CD8-positive, alpha-beta memory T cell (primary cell): Measurements from ENCODE around the gene KDM4C. TPM values are rescaled to one million over a fixed set of nuclear protein-coding genes. Genes with fewer than 3 reads are reported as not detected.

ENCODE experiments used
- CTCF ChIA-PET: fragments of 350-600 bp; sonication (Branson Sonifier 250); formaldehyde crosslinking; loops from one replicate; lab custom pipeline; 2021; ENCODE audit warnings: antibody characterized with exemption; lab: Charles Lee
- POLR2A ChIA-PET: fragments of 350-600 bp; sonication (Branson Sonifier 250); formaldehyde crosslinking; loops from one replicate; lab custom pipeline; 2021; ENCODE audit warnings: antibody characterized with exemption; lab: Charles Lee
- DNase-seq, 5 donors: peaks; one replicate each; pipeline versions ENCODE4 v3.0.0 to v3.0.0-alpha.2; 2020 to 2022; ENCODE audit warnings: mixed read lengths in 1 of 5
- H3K27ac ChIP-seq: one replicate; pipeline ENCODE4 v1.7.0; 2013; ENCODE audit warnings: low read depth, mild to moderate bottlenecking, low read length, moderate library complexity
- H3K27me3 ChIP-seq: 2 replicates; pipeline ENCODE4 v1.7.0; 2013; ENCODE audit warnings: low read length, mild to moderate bottlenecking; ENCODE audit not compliant: insufficient read depth, poor library complexity, severe bottlenecking
- H3K36me3 ChIP-seq: 2 replicates; pipeline ENCODE4 v1.7.0; 2013; ENCODE audit warnings: mild to moderate bottlenecking, low read length, moderate library complexity; ENCODE audit not compliant: insufficient read depth
- H3K4me1 ChIP-seq: 2 replicates; pipeline ENCODE4 v1.7.0; 2013; ENCODE audit warnings: mild to moderate bottlenecking, low read length, moderate library complexity; ENCODE audit not compliant: insufficient read depth
- H3K4me3 ChIP-seq: 2 replicates; pipeline ENCODE4 v1.7.0; 2013; ENCODE audit warnings: mild to moderate bottlenecking, low read length
- H3K9me3 ChIP-seq: 2 replicates; pipeline ENCODE4 v1.7.0; 2013; ENCODE audit warnings: mild to moderate bottlenecking, low read length
- H3K27ac Mint-ChIP-seq, 8 donors: one replicate each; pipeline ENCODE4 v1.8.0; 2020 to 2021; ENCODE audit warnings: mixed read lengths in 8 of 8, mild to moderate bottlenecking in 6 of 8, inconsistent platforms in 3 of 8, moderate library complexity in 3 of 8
- H3K27me3 Mint-ChIP-seq, 2 donors: one replicate each; pipeline ENCODE4 v1.8.0; 2020 to 2021; ENCODE audit warnings: mixed read lengths in 2 of 2, mild to moderate bottlenecking in 1 of 2, moderate library complexity in 1 of 2
- H3K36me3 Mint-ChIP-seq, 3 donors: one replicate each; pipeline ENCODE4 v1.8.0; 2020 to 2021; ENCODE audit warnings: mixed read lengths in 3 of 3, inconsistent platforms in 1 of 3, mild to moderate bottlenecking in 1 of 3
- H3K4me1 Mint-ChIP-seq, 3 donors: one replicate each; pipeline ENCODE4 v1.8.0; 2020 to 2021; ENCODE audit warnings: mixed read lengths in 3 of 3, inconsistent platforms in 1 of 3, mild to moderate bottlenecking in 1 of 3
- H3K4me3 Mint-ChIP-seq, 7 donors: one replicate each; pipeline ENCODE4 v1.8.0; 2020 to 2021; ENCODE audit warnings: mixed read lengths in 7 of 7, mild to moderate bottlenecking in 6 of 7, moderate library complexity in 4 of 7, inconsistent platforms in 2 of 7
- H3K9me3 Mint-ChIP-seq, 5 donors: one replicate each; pipeline ENCODE4 v1.8.0; 2020 to 2022; ENCODE audit warnings: mixed read lengths in 5 of 5, mild to moderate bottlenecking in 3 of 5, moderate library complexity in 2 of 5, inconsistent platforms in 1 of 5
- polyA plus RNA-seq: library from polyadenylated mRNA; unstranded; fragments of 300-500 nt; fragmentation: Illumina TruSeq; gene quantifications from one replicate; pipeline ENCODE4 v1.2.3, GENCODE V29; 2021
- total RNA-seq, 2 experiments: library from RNA; stranded (reverse); gene quantifications; one replicate each; pipeline ENCODE4 v1.2.3, GENCODE V29; 2021

KDM4C gene
- total and polyA plus RNA-seq, 3 experiments from 2014 or later = 25.9 to 31.9 (median 26.8) TPM

GRCh38 chr9:7145361-7146069 is 387.7 kb downstream of the KDM4C start:
- ChIA-PET CTCF (no interaction called here), POLR2A (no interaction called here)
- no peaks in the 10 kb centered on the region for H3K9me3 ChIP-seq
- H3K4me1 ChIP-seq = peaks cover 21% of the 10 kb centered on the region
- H3K36me3 ChIP-seq = no peaks in the 10 kb centered on the region
- no peaks in the 10 kb centered on the region for H3K27me3 ChIP-seq
- no peak for DNase-seq
- Mint-ChIP-seq H3K27me3 (no peaks in the 10 kb centered on the region), H3K27ac (peak overlapping the region in 3 of 8 donors; percentile 47 to 78 (median 60)), H3K36me3 (peaks cover 13 to 62% (median 13%) of the 10 kb centered on the region in 3 donors), H3K4me1 (peaks cover 25 to 41% (median 34%) of the 10 kb centered on the region in 3 donors), H3K9me3 (no peaks in the 10 kb centered on the region), H3K4me3 (no peak overlapping the region)
- no peak overlapping the region for H3K4me3 ChIP-seq
- no peak overlapping the region for H3K27ac ChIP-seq

DNA sequence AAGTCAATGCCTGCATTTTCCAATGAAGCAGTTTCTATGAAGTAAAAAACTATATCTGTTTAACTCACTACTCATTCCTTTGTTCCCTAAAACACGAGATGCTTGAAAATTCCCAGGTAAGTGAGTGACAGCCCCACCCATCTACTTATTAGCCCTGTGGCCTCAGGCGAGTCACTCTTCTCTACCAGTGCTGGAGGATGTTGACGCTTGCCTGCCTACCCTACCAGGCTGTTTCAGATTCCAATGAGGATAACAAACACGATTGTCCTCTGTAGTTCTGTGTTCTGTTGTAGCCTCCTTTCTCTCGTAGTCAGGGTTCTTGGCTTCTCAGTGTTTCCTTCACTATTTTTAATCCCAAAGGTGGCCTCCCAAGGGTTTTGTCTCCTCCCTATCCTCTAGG is 388.8 kb downstream of the KDM4C start:
- H3K27me3 ChIP-seq = no peaks in the 10 kb centered on the region
- CTCF ChIA-PET = no interaction called here

DNA sequence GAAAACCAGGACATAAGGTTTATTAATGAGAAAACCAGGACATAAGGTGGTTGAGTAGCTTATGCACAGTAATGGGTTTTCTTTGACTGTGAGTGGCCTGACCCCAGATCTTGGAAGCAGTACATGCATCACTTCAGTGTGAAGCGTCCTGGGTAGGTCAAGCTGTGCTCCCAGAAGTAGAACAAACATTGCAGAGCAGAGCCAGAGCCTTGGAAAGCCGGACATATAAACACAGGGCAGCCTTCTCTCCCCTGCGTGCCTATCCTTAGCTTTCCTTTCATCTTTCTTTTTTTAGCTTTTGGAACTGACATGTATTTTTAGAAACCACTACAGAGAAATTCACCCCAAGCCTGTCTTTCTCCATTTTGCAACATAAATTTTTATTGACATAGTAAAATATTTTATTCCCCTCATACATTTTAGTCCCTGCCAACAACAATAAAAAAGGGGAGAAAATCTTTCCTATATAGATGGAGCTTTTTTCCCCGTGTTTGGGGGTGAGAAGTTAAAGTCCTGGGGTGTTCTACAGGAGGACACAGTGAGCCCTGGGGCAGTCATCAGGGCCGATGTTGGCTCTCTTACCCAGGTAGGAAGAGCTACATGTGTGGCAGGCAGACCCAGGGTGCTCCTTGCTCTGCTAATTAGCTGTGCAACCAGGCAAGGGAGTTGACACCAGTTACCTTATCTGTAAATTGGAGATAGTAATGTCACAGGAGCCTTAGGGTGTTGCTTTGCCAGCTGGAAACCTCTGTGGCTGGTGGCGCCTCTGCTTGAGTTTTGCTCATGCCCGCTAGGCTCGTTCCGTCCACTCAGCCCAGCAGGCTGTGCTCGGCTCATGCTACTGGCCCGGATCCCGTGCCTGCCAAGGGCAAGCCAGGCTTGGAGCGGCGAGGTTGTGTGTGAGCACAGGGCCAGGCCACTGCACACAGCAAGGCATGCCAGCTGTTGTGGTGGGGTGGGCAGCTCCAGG is 389.6 kb downstream of the KDM4C start:
- H3K36me3 ChIP-seq = no peaks in the 10 kb centered on the region
- H3K9me3 ChIP-seq = no peaks in the 10 kb centered on the region
- Mint-ChIP-seq H3K36me3 (peaks cover 7 to 59% (median 8%) of the 10 kb centered on the region in 3 donors), H3K27ac (peak overlapping the region in 2 of 8 donors; percentile 12 to 54), H3K4me3 (no peak overlapping the region), H3K27me3 (no peaks in the 10 kb centered on the region), H3K9me3 (no peaks in the 10 kb centered on the region), H3K4me1 (peaks cover 31 to 51% (median 39%) of the 10 kb centered on the region in 3 donors)
- H3K4me3 ChIP-seq = no peak overlapping the region
- no peak overlapping the region for H3K27ac ChIP-seq
- no peaks in the 10 kb centered on the region for H3K27me3 ChIP-seq
- POLR2A ChIA-PET = no interaction called here
- CTCF ChIA-PET = no interaction called here
- H3K4me1 ChIP-seq = peaks cover 27% of the 10 kb centered on the region
- no peak for DNase-seq

More for the DNA sequence above, 388.8 kb downstream of the KDM4C start:
- no peaks in the 10 kb centered on the region for H3K9me3 ChIP-seq
- Mint-ChIP-seq H3K27me3 (no peaks in the 10 kb centered on the region), H3K4me3 (no peak overlapping the region), H3K27ac (peak overlapping the region in 1 of 8 donors; percentile 26), H3K9me3 (no peaks in the 10 kb centered on the region), H3K36me3 (peaks cover 8 to 60% (median 13%) of the 10 kb centered on the region in 3 donors), H3K4me1 (peaks cover 29 to 49% (median 40%) of the 10 kb centered on the region in 3 donors)
- no peak overlapping the region for H3K27ac ChIP-seq
- POLR2A ChIA-PET = no interaction called here
- H3K4me3 ChIP-seq = no peak overlapping the region
- H3K36me3 ChIP-seq = no peaks in the 10 kb centered on the region
- no peak for DNase-seq
- H3K4me1 ChIP-seq = peaks cover 27% of the 10 kb centered on the region

DNA sequence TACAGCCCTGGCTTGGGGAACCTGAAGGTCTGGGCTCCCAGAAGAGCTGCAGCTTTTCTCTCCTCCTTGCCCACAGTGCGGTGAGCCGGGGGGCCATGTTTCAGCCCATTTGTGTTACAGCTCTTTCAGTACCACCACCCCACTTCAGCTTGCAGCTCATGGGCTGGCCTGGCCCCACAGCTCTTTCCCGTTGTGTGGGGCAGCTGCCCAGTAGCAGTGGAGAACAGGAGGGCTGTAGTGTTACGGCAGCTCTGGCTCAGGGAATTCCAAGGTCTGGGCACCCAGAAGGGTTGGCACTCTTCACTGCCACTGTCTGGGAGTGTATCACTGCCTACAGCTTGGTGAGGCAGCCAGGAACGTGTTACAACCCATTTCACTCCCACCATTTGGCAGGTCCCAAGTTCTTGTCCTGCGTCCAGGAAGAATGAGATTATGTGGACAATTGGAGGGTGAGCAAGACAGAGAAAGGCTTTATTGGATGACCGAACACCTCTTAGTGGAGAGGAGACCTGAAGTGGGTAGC is 390.5 kb downstream of the KDM4C start:
- Histone ChIP-seq H3K27ac (no peak overlapping the region), H3K36me3 (no peaks in the 10 kb centered on the region), H3K27me3 (no peaks in the 10 kb centered on the region), H3K4me3 (no peak overlapping the region), H3K4me1 (peaks cover 27% of the 10 kb centered on the region), H3K9me3 (no peaks in the 10 kb centered on the region)
- Mint-ChIP-seq H3K4me1 (peaks cover 32 to 51% (median 42%) of the 10 kb centered on the region in 3 donors), H3K4me3 (no peak overlapping the region), H3K36me3 (peaks cover 11 to 57% (median 14%) of the 10 kb centered on the region in 3 donors), H3K27ac (peak overlapping the region in 1 of 8 donors; percentile 17), H3K9me3 (no peaks in the 10 kb centered on the region), H3K27me3 (no peaks in the 10 kb centered on the region)
- ChIA-PET CTCF (no interaction called here), POLR2A (no interaction called here)
- no peak for DNase-seq

DNA sequence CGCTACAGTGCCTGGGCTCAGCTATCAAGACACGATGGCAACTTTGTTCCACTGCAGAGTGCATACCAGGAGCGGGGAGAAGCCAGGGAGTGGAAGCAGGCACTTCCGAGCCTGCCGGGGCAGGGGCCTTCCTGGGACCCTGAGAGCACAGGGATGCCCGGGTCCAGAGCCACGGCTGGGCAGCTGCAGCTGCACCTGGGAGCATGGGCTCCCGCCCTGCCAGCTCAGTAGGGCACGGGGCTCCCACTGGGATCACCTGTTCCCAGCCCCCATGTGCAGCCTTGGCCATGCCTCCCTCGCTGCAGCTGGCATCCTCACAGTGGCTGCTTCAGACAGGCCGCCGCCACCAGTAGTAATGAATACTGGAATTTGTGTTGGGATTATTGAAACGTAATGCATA is 391.5 kb downstream of the KDM4C start:
- H3K27me3 Mint-ChIP-seq = no peaks in the 10 kb centered on the region
- POLR2A ChIA-PET = no interaction called here

DNA sequence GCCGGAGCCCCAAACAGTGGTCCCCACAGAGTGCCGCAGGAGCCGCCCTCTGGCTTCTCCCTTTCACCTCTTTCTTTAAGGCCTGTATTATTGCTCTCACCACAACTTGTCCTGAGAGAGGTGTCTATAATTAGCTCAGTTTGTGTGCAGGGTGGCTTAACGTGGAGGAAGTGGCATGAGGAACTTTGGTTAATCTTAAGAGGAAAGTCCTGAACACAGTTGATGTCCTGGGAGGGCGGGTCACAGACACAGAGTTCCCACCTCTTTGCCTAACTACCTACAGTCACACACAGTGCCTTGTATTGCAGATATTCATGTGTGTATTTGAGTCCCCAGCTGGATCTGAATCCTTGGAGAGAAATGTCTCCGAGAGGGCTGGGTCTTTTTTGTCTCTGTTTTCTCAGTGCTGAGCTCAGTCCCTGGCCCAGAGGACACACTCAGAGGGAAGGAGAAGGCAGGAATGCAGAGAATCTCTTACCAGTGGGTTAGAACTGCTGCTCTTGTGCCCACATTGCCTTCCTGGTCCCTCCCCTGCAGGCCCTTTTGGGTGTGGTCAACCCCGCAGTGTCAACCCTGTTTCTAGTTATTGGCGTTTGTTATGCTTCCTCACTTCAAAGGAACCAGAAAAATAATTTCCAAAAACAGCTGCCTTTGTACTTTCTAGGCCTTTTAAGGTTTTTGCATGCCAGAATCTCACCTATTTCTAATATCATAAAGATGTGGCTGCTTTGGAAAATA is 392.5 kb downstream of the KDM4C start:
- H3K27me3 Mint-ChIP-seq = no peaks in the 10 kb centered on the region
- H3K36me3 Mint-ChIP-seq = peaks cover 25 to 55% (median 27%) of the 10 kb centered on the region in 3 donors
- no peaks in the 10 kb centered on the region for H3K9me3 ChIP-seq
- no peaks in the 10 kb centered on the region for H3K27me3 ChIP-seq
- H3K4me1 ChIP-seq = peaks cover 27% of the 10 kb centered on the region
- H3K4me1 Mint-ChIP-seq = peaks cover 32 to 50% (median 50%) of the 10 kb centered on the region in 3 donors
- H3K4me3 ChIP-seq = no peak overlapping the region
- H3K4me3 Mint-ChIP-seq = peak overlapping the region in 4 of 7 donors; percentile 15 to 62 (median 60)
- CTCF ChIA-PET = no interaction called here
- no peaks in the 10 kb centered on the region for H3K9me3 Mint-ChIP-seq
- DNase-seq = peak in 2 of 5 donors; percentile 12 to 29
- POLR2A ChIA-PET = no interaction called here
- no peaks in the 10 kb centered on the region for H3K36me3 ChIP-seq
- H3K27ac ChIP-seq = no peak overlapping the region
- H3K27ac Mint-ChIP-seq = peak overlapping the region in 7 of 8 donors; percentile 66 to 86 (median 72)

More for the DNA sequence above, 391.5 kb downstream of the KDM4C start:
- no peak overlapping the region for H3K4me3 ChIP-seq
- Mint-ChIP-seq H3K36me3 (peaks cover 18 to 58% (median 24%) of the 10 kb centered on the region in 3 donors), H3K27ac (peak overlapping the region in 3 of 8 donors; percentile 51 to 68 (median 61)), H3K4me1 (peaks cover 33 to 53% (median 50%) of the 10 kb centered on the region in 3 donors), H3K4me3 (no peak overlapping the region), H3K9me3 (no peaks in the 10 kb centered on the region)
- CTCF ChIA-PET = no interaction called here
- H3K4me1 ChIP-seq = peaks cover 27% of the 10 kb centered on the region
- H3K27me3 ChIP-seq = no peaks in the 10 kb centered on the region
- H3K9me3 ChIP-seq = no peaks in the 10 kb centered on the region
- no peaks in the 10 kb centered on the region for H3K36me3 ChIP-seq
- no peak for DNase-seq
- no peak overlapping the region for H3K27ac ChIP-seq

DNA sequence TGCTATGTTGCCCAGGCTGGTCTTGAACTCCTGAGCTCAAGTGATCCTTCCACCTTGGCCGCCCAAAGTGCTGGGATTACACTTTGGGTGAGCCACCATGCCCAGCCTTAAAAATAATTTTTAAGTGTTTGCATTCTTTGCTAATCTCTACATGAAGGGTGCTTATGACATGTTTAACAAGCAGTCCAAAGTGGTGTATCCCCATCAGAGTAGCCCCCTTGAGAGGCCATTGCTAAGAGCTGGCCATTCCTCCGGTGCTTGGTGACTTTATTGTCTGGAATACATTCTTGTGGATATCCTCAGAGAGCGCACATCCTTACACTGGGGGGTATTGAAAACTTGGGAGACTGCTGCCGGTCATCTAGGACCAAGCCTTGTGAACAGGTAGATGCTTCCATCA is 395.4 kb downstream of the KDM4C start:
- Mint-ChIP-seq H3K4me3 (no peak overlapping the region), H3K36me3 (peaks cover 26 to 51% (median 31%) of the 10 kb centered on the region in 3 donors), H3K27me3 (no peaks in the 10 kb centered on the region), H3K9me3 (no peaks in the 10 kb centered on the region), H3K27ac (peak overlapping the region in 1 of 8 donors; percentile 33), H3K4me1 (peaks cover 36 to 61% (median 58%) of the 10 kb centered on the region in 3 donors)
- Histone ChIP-seq H3K9me3 (no peaks in the 10 kb centered on the region), H3K27ac (no peak overlapping the region), H3K27me3 (no peaks in the 10 kb centered on the region), H3K36me3 (no peaks in the 10 kb centered on the region), H3K4me1 (peaks cover 27% of the 10 kb centered on the region), H3K4me3 (no peak overlapping the region)
- POLR2A ChIA-PET = interaction anchor here (0.5 kb wide), 1 partner anchor 17 kb away, joined by 5 read pairs; no protein-coding TSS in a partner anchor
- DNase-seq = no peak
- CTCF ChIA-PET = no interaction called here
